ENCODE measurements around the gene NOP14.
"Not testable (repeated sequence)": the region's sequence is repeated elsewhere in the genome, so short reads cannot be mapped to it uniquely, and the experiment has no call there.

Gene NOP14

DNA sequence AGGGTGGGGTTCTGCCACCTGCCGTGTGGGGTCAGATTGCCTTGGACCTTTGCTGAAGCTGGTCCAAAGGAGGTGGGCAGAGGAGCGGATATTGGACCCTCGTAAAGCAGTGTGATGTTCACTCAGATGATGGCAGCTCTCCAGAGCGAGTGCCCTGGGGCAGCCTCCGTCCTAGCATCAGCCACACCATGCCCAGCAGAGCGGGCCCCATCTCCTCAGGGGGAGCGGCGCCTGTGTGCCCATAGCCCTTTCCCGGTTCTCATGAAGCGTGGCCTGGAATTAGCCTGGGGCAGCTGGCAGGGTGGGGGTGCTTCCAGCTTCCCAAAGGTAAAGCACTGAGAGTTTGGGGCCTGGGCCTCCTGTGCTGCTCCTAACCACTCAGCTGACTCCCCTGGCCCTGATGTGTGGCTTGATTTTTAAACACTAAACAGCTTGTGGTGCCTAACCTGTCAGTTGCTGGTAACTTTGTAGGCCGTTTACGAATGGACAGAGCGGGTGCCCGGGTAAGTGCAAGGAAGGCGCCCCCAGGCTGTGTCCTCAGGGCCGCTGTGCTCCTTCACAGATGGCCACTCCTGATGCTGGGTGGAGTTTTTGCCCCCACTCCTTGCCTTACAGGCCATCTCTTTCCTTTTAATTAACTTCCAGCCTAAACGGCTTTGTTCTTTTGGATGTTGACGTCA, 36.0 kb downstream of the NOP14 start:
- TF ChIP-seq GATA1 (IDR thresholded peaks at IDR 0.05; ENCODE audit: low read depth, low read length): no peak
- no peak for TF ChIP-seq POLR2A (IDR thresholded peaks at IDR 0.05; ENCODE audit: low read length)
- DNase-seq: no peak

DNA sequence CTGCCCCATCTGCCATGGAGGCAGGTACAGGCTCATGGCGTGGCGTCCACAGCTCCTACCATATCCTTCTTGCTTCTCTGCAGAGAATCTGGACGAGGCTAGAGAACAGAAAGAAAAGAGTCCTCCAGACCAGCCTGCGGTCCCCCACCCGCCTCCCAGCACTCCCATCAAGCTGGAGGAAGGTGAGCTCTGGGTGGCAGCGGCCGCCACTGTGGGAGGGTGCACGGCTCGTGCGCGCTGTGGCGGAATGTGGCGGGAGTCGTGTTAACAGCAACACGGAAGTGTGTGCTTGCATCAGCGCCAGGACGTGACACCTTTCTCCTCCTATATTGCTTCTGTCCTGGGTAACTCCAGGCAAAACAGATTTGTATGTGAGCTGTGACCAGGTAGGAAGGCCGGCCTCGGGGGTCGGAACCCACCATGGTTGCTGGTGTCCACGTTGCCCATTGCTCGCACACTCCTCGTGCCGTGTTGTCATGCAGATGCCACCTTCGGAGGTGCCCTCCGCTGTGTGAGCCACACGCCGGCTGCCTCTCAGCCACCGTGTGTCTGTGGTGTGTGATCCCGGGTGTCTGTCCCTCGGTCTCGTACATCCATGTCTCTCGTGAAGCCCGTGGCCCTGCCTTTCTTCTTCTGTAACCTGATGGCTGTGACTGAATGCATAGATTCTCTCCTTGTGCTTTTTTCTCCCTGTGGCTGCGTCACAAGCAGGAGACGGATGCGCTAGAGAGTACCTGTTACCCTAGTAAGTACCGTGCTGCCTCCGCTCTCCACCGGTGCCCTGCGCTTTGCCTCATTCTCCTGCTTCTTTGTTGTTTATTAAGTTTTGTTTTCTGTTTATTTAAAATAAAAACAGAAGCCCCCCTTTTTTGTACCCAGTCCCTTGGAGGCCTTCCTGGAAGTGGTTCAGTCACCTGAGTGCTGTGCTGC, 37.0 kb downstream of the NOP14 start:
- TF ChIP-seq POLR2A (IDR thresholded peaks at IDR 0.05; ENCODE audit: low read length) (no peak), GATA1 (IDR thresholded peaks at IDR 0.05; ENCODE audit: low read depth, low read length) (no peak)
- no peak for DNase-seq

DNA sequence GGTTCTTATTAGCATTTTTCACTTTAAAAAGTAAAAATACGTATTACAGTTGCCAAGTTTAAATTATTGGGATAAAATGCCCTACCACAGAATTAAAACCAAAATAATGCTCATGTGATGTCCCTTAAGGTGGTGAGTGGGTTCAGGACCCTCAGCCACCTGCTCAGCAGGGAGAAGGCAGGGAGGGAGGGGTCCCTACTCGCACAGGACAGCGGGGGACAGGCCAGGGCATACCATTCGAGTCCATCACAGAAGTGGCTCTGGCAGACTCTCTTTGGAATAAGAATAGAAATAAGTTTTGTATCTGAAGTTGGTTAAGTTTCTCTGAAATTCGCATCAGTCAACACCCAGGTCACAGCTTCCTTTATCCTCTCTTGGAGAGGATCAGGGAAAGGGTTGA, 37.7 kb downstream of the NOP14 start:
- no peak for DNase-seq
- TF ChIP-seq GATA1 (IDR thresholded peaks at IDR 0.05; ENCODE audit: low read depth, low read length) (no peak), POLR2A (IDR thresholded peaks at IDR 0.05; ENCODE audit: low read length) (no peak)

DNA sequence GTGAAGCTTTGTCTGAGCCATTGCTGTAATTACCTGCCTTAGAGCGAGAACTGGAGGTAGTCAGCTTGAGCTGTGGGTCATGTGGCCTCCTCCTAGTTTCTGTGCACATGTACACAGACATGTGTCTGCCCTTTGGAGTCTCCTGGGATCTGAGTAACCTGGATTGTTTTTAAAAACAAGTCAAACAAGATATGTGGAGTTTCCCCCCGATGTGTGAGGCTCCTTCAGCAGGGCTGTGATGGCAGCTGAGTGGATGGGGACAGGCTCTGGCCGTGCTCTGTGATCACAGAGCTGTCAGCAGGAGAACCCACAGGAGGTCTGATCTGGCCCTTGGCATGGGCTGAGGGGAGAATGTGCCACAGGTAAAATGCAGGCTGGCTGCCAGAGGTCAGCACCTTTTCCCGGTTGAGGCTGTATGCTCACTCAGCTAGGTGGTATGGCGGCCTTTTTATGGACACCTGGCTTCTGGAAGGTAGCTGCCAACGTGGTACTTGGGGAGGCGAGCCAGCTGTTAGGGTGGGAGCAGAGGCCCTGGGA, 38.4 kb downstream of the NOP14 start:
- no peak for TF ChIP-seq POLR2A (IDR thresholded peaks at IDR 0.05; ENCODE audit: low read length)
- TF ChIP-seq GATA1 (IDR thresholded peaks at IDR 0.05; ENCODE audit: low read depth, low read length): no peak
- no peak for DNase-seq

DNA sequence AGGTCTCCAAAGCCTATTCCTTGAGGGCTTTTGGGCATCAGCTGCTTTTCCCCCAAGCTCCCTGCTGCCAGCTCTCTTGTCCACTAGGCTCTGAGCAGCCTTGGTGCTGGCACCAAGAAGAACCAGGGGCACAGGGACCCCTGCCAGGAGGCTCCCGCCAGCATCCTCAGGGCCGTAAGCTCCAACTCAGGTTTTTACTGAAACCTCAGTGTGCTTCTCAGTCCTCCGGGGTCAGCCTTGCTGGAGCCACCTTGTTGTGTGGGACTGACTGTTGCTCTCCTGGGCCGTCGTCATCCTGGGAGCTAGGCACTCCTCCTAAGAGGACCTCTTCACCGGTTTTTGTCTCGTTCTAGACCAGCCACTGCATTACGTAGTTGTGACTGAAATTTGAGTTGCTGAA, 38.9 kb downstream of the NOP14 start:
- DNase-seq: no peak
- no peak for TF ChIP-seq GATA1 (IDR thresholded peaks at IDR 0.05; ENCODE audit: low read depth, low read length)
- TF ChIP-seq POLR2A (IDR thresholded peaks at IDR 0.05; ENCODE audit: low read length): no peak

DNA sequence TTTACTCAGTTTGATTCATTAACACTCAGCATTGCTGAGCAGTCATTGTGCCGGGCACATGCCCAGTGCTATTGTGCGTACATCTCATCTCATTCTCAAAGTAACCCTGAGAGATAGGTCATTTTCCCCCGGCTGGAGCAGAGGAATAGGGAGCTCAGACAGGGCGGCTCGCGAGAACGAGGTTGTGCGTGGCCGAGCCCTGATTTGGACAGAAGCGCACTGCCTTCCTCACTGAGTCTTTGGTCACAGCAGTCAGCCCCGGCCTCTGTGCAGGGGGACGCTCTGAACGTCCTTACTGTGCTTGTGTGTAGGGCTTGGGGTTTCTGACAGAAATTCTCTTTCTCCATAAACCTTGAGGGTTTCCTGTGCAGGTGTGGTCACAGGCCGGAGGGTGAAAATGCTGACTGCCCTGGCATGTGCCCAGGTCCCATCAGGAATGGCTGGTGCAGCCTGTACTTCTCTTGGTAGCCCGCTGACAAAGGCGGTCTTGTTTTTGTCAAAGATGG, 39.5 kb downstream of the NOP14 start:
- TF ChIP-seq GATA1 (IDR thresholded peaks at IDR 0.05; ENCODE audit: low read depth, low read length) (no peak), POLR2A (IDR thresholded peaks at IDR 0.05; ENCODE audit: low read length) (no peak)
- no peak for DNase-seq

DNA sequence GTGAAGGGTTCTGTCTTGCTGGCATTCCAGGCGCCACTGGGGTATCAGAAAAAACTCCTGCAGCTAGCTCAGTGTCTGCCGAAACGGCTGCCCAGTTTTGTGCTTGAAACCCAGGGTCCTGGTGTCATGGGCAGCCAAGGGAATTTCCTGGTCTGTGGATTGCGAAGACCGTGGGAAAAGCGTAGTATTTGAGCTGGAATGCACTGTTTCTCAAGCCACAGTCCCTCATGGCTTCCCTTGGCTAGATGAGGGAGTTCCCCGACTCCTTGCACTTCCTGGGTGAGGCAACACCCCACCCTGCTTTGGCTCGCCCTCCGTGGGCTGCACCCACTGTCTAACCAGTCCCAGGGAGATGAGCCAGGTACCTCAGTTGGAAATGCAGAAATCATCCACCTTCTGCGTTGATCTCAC, 40.1 kb downstream of the NOP14 start:
- DNase-seq: no peak
- TF ChIP-seq POLR2A (IDR thresholded peaks at IDR 0.05; ENCODE audit: low read length) (no peak), GATA1 (IDR thresholded peaks at IDR 0.05; ENCODE audit: low read depth, low read length) (no peak)

DNA sequence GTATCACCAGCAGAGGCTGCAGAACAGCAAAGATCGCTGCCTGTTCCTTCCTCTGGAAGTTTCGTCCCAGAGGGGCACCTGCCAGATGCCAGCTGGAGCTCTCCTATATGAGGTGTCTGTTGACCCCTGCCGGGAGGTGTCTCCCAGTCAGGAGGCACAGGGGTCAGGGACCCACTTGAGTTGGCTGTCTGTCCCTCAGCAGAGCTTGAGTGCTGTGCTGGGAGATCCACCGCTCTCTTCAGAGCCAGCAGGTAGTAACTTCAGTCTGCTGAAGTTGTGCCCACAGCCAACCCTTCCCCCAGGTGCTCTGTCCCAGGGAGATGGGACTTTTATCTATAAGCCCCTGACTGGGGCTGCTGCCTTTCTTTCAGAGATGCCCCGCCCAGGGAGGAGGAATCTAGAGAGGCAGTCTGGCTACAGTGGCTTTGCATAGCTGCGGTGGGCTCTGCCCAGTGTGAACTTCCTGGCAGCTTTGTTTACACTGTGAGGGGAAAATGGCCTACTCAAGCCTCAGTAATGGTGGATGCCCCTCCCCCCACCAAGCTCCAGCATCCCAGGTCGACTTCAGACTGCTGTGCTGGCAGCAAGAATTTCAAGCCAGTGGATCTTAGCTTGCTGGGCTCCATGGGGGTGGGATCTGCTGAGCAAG, 40.6 kb downstream of the NOP14 start:
- peak; percentile 30 to 71 for DNase-seq

DNA sequence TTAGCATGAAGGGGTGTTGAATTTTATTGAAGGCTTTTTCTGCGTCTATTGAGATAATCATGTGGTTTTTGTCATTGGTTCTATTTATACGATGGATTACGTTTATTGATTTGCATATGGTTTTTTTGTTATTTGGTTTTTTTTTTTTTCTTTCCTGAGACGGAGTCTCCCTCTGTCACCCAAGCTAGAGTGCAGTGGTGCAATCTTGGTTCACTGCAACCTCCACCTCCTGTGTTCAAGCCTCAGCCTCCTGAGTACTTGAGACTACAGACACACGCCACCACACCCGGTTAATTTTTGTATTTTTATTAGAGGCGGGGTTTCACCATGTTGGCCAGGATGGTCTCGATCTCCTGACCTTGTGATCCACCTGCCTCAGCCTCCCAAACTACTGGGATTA, 44.5 kb downstream of the NOP14 start:
- not testable (repeated sequence) for DNase-seq

DNA sequence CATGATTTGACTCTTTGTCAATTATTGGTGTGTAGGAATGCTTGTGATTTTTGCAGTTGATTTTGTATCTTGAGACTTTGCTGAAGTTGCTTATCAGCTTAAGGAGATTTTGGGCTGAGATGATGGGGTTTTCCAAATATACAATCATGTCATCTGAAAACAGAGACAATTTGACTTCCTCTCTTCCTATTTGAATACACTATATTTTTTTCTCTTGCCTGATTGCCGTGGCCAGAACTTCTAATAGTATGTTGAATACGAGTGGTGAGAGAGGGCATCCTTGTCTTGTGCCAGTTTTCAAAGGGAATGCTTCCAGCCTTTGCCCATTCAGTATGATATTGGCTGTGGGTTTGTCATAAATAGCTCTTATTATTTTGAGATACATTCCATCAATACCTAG, 44.9 kb downstream of the NOP14 start:
- not testable (repeated sequence) for DNase-seq

DNA sequence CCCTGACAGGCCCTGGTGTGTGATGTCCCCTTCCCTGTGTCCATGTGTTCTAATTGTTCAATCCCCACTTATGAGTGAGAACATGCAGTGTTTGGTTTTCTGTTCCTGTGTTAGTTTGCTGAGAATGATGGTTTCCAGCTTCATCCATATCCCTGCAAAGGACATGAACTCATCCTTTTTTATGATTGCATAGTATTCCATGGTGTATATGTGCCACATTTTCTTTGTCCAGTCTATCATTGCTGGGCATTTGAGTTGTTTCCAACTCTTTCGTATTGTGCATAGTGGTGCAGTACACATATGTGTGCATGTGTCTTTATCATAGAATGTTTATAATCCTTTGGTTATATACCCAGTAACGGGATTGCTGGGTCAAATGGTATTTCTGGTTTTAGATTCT, 46.5 kb downstream of the NOP14 start:
- DNase-seq: not testable (repeated sequence)

DNA sequence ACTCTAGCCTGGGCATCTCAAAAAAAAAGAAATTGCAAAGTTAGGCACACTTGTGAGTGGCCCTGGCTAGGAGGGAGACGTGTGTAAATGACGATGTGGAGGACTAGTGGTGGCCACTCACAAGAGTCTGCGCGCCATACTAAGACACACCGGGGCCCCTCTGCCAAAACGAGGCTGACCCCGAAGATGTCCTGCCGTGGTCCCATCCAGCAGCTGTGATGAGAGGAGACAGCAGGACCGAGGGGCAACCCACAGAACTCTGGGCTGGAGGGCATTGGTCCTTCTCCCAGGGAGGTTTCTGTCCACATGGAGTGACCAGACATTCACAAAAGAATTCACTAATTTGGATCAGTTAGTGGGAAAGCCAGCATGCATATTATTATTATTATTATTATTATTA, 47.4 kb downstream of the NOP14 start:
- TF ChIP-seq GATA1 (IDR thresholded peaks at IDR 0.05; ENCODE audit: low read depth, low read length) (no peak), POLR2A (IDR thresholded peaks at IDR 0.05; ENCODE audit: low read length) (no peak)
- DNase-seq: no peak

DNA sequence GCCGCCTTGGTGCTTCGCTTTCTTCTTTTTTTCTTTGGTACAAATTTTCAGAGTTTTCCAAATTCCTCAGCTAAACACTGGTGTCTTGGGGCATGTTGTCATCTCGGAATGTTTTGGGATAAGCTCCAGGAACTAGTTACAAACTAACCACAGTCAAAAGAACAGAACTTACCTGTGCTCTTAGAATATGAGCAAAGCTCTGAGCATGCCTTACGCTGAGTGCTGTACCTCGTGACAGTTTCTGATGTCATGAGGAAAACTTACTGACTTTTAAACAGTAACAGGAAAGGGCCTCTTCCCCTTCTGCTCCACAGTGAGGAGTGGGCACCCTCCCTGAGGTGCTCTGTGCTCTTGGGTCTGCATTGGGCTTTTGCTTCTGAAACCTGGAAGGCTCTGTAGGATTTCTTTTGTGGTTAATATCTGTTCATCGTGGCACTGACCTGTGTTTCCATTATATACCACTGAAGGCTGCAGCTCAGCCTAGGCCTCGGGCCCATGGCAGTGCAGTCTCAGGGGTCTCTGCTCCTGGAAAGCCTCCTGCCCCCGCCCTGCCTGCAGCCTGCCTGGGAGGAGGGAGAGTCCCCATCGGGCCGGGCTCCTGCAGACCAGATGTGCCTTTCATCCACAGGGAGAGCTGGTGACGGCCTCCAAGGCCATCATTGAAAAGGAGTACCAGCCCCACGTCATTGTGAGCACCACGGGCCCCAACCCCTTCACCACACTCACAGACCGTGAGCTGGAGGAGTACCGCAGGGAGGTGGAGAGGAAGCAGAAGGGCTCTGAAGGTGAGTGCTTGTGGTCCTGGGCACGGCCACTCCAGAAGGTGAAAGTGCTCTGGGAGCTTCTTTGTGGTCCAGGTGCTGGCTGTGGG, 48.7 kb downstream of the NOP14 start:
- no peak for TF ChIP-seq POLR2A (IDR thresholded peaks at IDR 0.05; ENCODE audit: low read length)
- no peak for TF ChIP-seq GATA1 (IDR thresholded peaks at IDR 0.05; ENCODE audit: low read depth, low read length)
- no peak for DNase-seq

DNA sequence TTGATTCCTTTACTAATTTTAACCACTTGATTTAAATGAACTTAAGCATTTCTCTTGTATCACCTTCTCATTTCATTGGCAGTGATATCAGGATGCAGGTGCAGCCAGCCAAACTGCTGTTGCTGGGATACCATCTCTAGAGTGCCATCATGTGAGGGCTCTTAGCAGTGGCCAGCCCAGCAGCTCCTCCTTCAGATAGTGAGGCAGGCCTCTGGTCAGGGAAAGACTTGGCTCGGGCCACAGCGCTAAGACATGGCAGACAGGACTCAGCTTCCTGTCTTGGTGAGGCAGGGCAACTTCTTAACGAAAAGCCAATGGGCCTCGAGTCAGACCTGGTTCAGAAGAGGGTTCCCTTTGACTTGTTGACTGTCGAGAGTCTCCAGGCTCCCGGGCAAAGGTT, 50.0 kb downstream of the NOP14 start:
- TF ChIP-seq POLR2A (IDR thresholded peaks at IDR 0.05; ENCODE audit: low read length) (no peak), GATA1 (IDR thresholded peaks at IDR 0.05; ENCODE audit: low read depth, low read length) (no peak)
- DNase-seq: no peak

All from erythroblast (primary cell).